Measurements from ENCODE around the gene NKIRAS1.

DNA sequence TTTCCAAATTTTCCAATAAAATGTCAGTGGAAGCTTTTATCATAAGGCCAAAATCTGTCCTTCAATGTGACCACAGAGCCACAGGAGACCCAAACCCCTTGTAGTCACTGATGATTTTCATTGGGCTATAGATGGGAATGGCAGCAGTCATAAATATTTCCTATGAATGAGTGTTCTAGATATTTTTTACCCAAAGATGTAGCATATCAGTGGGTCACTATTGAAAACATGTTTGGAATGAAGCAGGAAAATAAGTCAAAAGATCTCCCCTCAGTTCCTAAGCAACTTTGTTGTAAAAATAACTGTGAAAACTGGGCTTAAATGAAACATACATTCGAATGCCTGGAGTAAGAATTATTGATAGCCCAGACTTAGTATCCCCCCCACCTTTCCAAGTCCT, 49.0 kb downstream of the NKIRAS1 start:
- TF ChIP-seq, protein P1, sequence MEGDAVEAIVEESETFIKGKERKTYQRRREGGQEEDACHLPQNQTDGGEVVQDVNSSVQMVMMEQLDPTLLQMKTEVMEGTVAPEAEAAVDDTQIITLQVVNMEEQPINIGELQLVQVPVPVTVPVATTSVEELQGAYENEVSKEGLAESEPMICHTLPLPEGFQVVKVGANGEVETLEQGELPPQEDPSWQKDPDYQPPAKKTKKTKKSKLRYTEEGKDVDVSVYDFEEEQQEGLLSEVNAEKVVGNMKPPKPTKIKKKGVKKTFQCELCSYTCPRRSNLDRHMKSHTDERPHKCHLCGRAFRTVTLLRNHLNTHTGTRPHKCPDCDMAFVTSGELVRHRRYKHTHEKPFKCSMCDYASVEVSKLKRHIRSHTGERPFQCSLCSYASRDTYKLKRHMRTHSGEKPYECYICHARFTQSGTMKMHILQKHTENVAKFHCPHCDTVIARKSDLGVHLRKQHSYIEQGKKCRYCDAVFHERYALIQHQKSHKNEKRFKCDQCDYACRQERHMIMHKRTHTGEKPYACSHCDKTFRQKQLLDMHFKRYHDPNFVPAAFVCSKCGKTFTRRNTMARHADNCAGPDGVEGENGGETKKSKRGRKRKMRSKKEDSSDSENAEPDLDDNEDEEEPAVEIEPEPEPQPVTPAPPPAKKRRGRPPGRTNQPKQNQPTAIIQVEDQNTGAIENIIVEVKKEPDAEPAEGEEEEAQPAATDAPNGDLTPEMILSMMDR (IDR thresholded peaks at IDR 0.05), result no peak
- no peak for TF ChIP-seq POLR2A (IDR thresholded peaks at IDR 0.05)
